DMS79 treated with DMSO at 0.1 percent for 48 hours (cell line): ENCODE measurements around the gene RNASEH2B.

Source experiments
- DNase-seq: peaks from one replicate; lab custom pipeline; 2025; lab: John Stamatoyannopoulos, UW

The RNASEH2B gene

GRCh38 chr13:50941146-50941545, 31.6 kb downstream of the RNASEH2B start:
- no peak for DNase-seq

DNA sequence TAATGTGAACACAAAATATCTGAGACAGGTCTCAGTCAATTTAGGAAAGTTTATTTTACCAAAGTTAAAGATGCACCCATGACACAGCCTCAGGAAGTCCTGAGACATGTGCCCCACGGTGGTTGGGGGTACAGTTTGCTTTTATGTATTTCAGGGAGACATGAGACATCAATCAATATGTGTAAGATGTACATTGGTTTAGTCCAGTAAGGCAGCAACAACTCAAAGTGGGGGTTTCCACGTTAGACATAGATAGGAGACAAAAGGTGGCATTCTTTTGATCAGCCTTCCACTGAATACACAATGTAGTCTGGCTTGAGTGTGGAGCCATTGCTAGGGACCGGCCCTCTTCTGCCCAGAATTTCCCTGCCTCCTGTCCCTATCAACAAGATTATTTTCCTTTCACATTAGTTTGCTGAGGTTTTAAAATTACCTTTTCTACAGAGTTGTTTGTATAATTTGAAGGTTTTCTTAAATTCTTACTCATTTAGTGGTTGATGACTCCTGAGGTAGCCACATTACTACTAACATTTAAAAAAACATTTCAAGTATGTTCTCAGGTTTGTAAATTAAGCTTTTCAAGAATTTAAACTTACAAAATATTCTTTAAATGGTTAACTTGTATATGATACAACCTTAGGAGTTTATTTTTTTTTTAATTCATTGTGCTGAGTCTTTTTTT, 33.2 kb downstream of the RNASEH2B start:
- no peak for DNase-seq

GRCh38 chr13:50945669-50946068, 36.1 kb downstream of the RNASEH2B start:
- DNase-seq = no peak

DNA sequence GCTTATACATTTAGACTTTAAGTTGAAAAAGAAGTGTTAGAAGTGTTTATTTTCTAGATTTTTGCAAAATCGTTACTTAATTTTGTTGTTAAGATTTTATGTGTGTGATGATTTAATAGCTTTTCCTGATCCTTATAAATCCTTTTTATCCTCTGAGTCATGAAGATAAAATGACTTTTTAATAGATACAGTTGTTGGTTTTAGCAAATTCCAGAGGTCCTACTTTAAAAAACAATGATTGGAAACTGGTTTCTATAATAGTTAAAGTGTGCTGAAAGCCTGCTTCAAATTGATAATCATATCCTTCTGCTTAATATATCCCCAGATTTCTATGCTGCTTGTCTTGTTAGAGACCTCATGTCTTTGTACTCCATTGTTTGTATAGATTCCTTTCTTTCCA, 39.0 kb downstream of the RNASEH2B start:
- DNase-seq = no peak

GRCh38 chr13:50950849-50951248, 41.3 kb downstream of the RNASEH2B start:
- DNase-seq = no peak

GRCh38 chr13:50951366-50951765, 41.8 kb downstream of the RNASEH2B start:
- DNase-seq = no peak

- no peak for DNase-seq
Observed at GRCh38 chr13:50955241-50955640, 45.6 kb downstream of the RNASEH2B start.

DNA sequence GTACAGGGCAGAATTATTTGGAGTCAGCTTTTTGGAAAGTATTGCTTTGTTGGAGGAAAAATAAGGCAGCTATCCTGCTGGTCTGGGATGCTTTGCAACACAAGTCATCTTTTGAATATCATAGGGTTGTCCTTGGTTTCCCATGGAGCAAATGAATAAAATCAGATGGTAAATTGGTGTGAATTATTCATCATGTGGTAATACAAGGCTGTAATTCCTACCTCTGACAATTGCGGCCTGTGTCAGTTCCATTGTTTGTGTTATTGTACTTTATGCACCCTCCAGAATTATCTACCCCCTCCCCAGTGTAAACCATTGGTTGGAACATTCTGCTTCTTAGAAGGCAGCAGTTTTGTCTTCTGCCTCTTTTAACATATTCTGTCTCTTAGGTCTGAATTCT, 46.2 kb downstream of the RNASEH2B start:
- no peak for DNase-seq

DNA sequence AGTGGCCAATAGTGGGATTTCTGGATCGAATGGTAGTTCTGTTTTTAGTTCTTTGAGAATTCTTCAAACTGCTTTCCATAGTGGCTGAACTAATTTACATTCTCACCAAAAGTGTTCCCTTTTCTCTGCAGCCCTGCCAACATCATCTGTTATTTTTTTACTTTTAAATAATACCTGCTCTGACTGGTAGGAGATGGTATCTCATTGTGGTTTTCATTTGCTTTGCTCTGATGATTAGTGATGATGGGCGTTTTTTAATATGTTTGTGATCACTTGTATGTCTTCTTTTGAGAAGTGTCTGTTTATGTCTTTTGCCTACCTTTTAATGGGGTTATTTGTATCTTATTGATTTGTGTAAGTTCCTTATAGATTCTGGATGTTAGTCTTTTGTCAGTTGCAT, 48.0 kb downstream of the RNASEH2B start:
- DNase-seq = no peak

DNA sequence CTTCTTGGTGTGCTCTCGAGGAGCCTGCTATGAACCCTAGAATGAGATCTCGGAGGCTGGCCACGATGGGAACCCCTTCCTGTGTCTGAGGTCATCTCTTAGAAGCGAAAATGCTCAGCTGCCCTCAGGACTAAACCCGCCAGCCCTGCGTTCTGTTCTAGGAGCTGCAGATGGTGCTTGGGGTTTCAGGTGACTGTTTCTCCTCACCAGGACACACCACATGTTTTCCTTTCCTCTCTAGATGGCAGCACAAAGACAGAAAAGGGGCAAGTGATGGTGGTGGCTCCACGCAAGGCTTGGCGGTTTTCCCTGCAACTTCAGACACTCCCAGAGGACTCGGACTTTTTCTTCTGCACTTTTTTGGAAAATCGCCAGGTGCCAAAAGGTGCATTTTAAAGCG, 60.1 kb downstream of the RNASEH2B start:
- DNase-seq = peak; percentile 1

- DNase-seq = no peak
Observed at GRCh38 chr13:50970956-50971355, 61.4 kb downstream of the RNASEH2B start.

DNA sequence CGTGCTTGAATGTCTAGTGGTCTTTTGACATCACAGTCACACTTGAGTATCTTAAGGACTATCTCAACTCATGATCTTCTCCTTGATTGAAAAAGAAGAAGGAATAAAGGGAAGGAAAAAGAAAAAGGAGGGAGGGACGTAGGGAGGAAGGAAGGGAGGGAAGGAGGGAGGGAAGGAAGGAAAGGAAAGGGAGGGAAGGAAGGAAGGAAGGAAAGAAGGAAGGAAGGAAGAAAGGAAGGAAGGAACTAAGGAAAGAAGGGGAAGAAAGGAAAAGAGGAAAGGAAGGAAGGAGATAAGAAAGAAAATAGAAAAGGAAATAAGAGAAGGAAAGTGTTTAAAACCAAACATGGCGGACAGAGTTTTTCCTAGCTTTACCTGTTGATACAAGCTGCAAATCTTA, 64.7 kb downstream of the RNASEH2B start:
- no peak for DNase-seq

GRCh38 chr13:50979187-50979586, 69.6 kb downstream of the RNASEH2B start:
- DNase-seq = no peak

GRCh38 chr13:50981686-50982085, 72.1 kb downstream of the RNASEH2B start:
- DNase-seq = no peak

- DNase-seq = no peak
Observed at GRCh38 chr13:50989476-50989875, 79.9 kb downstream of the RNASEH2B start.

- DNase-seq = no peak
Observed at GRCh38 chr13:50990065-50990817, 80.7 kb downstream of the RNASEH2B start.

DNA sequence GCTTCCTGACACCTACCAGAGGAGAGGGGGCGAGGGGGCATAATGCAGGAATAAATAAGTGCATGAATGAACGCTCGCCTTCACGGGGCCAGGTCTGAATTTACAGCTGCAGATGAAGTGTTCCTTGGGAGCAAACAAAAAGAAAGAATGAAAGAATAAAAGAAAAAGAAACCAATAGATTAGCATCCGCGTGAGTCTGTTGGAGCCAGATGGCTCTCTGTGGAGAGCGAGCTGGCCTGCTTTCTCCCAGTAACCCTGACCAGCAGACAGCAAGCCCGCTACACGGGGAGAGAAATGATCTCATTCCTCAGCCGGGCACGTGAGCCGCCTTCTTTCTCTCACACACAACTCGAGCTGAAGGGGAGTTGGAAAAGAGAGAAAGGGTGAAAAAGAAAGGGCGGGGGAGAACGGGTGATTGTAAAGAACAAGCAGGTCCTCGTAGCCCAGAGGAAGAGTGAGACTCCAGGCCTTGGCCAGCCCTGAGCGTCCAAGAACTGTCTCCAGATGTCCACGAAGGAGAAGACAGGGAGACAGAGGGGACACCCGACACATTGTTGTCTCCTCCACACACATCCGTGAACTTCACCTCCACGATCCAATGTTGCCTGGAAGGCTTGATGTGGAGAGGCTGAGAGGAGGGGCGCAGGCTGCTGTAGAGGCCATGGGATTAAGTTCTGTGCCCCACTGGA, 81.4 kb downstream of the RNASEH2B start:
- DNase-seq = no peak

DNA sequence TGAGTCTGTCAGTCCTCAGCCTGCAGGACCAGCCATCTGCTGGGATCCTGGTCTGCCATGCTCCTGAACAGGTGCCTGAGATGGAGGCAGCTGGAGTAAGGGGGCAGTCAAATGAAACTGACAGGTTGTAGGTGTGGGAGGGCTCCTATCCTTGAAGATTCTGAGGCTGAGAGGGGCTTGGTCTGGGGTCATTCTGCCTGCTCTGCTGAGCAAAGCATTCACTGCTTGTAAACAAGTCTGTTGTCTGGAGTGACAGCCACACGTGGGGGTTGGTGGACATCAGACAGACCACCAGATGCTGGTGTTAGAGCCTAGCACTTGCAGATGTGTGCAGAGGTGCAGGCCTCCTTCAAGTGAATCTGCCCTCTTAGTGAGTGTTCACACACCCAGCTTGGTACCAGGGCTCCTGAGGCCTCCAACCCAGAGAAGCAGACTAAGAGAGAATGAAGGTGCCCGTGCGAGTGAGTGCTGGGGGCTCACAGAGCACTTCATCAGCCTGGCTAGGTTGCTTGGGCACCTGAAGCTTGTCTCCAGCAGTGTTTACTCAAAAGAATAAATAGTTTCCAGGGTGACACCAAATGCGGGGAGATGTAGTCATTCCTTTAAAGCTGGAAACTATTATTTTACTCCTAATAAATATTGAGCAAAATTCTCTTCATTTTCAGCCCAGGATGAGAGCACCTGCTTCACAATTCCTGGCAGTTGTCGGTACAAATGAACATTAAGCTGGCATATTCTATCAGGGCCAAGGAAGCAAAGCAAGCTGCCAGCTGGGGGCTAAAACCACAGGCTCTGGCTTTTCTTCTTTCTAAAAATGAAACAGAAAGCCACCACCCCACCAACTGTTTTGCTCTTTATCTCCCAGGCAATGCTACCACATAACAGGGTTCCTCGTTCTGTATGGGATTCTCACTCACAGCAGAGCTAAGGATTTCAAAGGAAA, 82.3 kb downstream of the RNASEH2B start:
- DNase-seq = no peak

DNA sequence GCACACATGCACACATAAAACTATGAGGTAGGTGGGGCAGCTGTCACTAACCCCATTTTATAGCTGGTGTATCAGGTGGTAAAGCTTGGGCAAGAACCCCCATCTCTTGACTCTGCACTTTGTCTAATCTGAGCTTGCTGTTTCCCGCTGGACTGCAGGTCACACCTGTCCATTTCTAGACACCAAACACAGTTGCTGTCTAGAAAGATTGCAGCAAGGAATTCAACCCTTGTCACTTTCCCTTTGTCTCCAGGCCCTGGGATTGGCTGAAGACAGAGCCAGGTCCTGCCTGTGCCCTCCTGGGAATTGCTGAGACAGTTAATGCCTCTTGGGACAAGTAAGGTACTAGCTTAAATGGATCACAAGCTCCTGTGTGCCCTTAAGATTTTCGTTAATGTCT, 83.8 kb downstream of the RNASEH2B start:
- DNase-seq = no peak

DNA sequence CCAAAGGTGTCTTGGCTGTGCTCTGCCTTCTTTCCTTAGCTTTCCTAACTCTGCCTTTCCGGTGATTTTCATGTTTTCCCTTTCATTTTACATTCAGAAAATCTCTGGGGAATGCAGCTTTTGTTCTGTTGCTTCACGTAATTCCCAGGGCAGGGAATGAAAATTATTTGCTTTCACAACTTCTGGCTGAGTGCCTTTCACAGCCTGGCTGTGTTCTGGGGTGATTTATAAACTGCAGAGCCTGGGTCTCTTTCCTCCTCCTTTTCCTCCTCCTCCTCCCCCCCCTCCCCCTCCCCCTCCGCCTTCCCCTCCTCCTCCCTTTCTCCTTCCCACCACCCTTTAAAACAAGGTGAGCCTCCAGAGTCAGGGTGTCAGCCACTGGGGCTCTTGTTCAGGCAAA, 84.3 kb downstream of the RNASEH2B start:
- no peak for DNase-seq

- no peak for DNase-seq
Observed at GRCh38 chr13:50994651-50995050, 85.1 kb downstream of the RNASEH2B start.

GRCh38 chr13:50995854-50996253, 86.3 kb downstream of the RNASEH2B start:
- no peak for DNase-seq
